ENCODE data around the gene SLC22A23.

DNA sequence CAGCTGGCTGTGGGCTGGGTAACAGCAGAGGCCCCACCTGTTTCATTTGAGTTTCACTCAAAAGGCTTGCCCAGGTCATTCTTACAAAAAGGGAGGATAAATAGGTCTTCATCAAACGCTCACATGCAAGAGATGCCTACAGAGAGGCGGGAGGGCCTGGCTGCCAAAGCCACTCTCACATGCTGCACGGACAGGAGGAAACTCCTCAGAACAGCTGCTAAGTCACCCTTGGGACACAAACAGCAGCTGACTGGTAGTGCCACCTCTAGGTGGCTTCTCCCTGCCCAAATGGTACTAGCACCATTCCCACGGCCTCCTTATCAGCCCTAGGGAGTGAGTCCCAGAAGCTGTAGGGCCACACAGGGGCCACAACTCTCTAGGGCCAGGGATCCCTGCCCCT is 23.8 kb downstream of the SLC22A23 start:
- TF ChIP-seq, protein P1, sequence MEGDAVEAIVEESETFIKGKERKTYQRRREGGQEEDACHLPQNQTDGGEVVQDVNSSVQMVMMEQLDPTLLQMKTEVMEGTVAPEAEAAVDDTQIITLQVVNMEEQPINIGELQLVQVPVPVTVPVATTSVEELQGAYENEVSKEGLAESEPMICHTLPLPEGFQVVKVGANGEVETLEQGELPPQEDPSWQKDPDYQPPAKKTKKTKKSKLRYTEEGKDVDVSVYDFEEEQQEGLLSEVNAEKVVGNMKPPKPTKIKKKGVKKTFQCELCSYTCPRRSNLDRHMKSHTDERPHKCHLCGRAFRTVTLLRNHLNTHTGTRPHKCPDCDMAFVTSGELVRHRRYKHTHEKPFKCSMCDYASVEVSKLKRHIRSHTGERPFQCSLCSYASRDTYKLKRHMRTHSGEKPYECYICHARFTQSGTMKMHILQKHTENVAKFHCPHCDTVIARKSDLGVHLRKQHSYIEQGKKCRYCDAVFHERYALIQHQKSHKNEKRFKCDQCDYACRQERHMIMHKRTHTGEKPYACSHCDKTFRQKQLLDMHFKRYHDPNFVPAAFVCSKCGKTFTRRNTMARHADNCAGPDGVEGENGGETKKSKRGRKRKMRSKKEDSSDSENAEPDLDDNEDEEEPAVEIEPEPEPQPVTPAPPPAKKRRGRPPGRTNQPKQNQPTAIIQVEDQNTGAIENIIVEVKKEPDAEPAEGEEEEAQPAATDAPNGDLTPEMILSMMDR (IDR thresholded peaks at IDR 0.05; ENCODE audit: borderline replicate concordance, extremely low read depth, low read length, poor library complexity, severe bottlenecking) = no peak
- TF ChIP-seq EZH2 (IDR thresholded peaks at IDR 0.05; ENCODE audit: borderline replicate concordance, low read depth, low read length, severe bottlenecking) = no peak

Data from DND-41 (cell line).